GM18511 (cell line): ENCODE results near the gene DAPK3.
A peak's percentile ranks its signal among the peaks of the same experiment; 100 is the strongest.
"Not testable (repeated sequence)": the region's sequence is repeated elsewhere in the genome, so short reads cannot be mapped to it uniquely, and the experiment has no call there.

Source experiments
- ATAC-seq: cut with Tn5 transposase; IDR thresholded peaks from one replicate; pipeline ENCODE4 v1.9.1; 2021; ENCODE audit warnings: mild to moderate bottlenecking, moderate library complexity; ENCODE audit not compliant: unreplicated experiment

The DAPK3 gene

GRCh38 chr19:4007021-4007835 is 36.3 kb upstream of the DAPK3 start, which contains the start of gene PIAS4:
TSS of gene PIAS4 (plus strand) at chr19:4007736. CDS start at chr19:4007761, 25 bp downstream.
- ATAC-seq = peak; percentile 92

- not testable (repeated sequence) for ATAC-seq
Measured at GRCh38 chr19:4005436-4005835, 34.5 kb upstream of the DAPK3 start.

GRCh38 chr19:4000798-4001197 is 29.9 kb upstream of the DAPK3 start:
- ATAC-seq = not testable (repeated sequence)

- ATAC-seq = not testable (repeated sequence)
Measured at GRCh38 chr19:3998667-3999412, 27.9 kb upstream of the DAPK3 start.

GRCh38 chr19:3995607-3996006 is 24.7 kb upstream of the DAPK3 start:
- ATAC-seq = no peak

GRCh38 chr19:3990815-3991117 is 19.9 kb upstream of the DAPK3 start:
- ATAC-seq = no peak

GRCh38 chr19:3987619-3988371 is 16.9 kb upstream of the DAPK3 start:
- ATAC-seq = no peak

- ATAC-seq = no peak
Measured at GRCh38 chr19:3986260-3987041, 15.6 kb upstream of the DAPK3 start.

- ATAC-seq = no peak
Measured at GRCh38 chr19:3985643-3986259, 14.9 kb upstream of the DAPK3 start.

GRCh38 chr19:3984908-3985642 is 14.2 kb upstream of the DAPK3 start, which contains the start of gene EEF2:
TSS of gene EEF2 (minus strand) at chr19:3985463. CDS start at chr19:3985380, 83 bp downstream.
- ATAC-seq = no peak

- no peak for ATAC-seq
Measured at GRCh38 chr19:3984584-3984907, 13.6 kb upstream of the DAPK3 start.

- no peak for ATAC-seq
Measured at GRCh38 chr19:3983936-3984583, 13.2 kb upstream of the DAPK3 start.

- no peak for ATAC-seq
Measured at GRCh38 chr19:3983542-3983914, 12.6 kb upstream of the DAPK3 start.

GRCh38 chr19:3982701-3983541 is 12.0 kb upstream of the DAPK3 start:
- no peak for ATAC-seq

GRCh38 chr19:3981736-3982681 is 11.1 kb upstream of the DAPK3 start:
- no peak for ATAC-seq

- ATAC-seq = no peak
Measured at GRCh38 chr19:3981373-3981735, 10.5 kb upstream of the DAPK3 start.
